ENCODE measurements around the gene DEFB123.

DNA sequence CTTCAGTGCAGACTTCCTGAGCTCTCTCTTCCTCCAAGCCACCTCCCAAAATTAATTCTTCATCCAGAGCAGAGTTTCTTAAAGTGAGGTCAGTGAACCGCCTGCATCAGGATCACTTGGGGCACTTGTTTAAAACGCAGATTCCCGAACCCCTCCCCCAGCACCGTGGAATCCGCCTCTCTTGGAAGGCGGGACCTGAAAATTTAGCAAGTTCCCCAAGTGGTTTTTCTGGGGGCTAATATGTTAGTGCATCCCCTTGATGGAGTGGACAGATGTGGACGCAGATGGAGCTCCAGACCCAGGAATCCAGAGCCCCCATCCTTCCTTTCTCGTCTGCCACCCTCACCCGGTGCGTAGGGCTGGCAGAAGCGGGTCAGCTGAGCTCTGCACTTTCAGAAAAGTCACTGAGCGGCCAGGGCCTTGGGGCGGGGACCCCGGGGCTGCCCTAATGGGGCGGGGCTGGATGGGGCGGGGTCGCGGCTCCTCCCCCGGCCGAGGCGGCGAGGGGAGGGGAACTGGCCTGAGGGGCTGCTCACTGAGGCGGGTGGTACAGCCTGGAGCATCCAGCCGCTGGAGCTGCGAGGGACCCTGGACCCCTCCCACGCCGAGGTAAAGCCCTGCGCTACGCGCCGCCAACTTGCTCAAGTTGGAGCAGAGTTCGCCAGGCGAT, 34.5 kb downstream of the DEFB123 start, which contains the start of the genes DEFB124 and REM1:
- TF ChIP-seq, protein P1, sequence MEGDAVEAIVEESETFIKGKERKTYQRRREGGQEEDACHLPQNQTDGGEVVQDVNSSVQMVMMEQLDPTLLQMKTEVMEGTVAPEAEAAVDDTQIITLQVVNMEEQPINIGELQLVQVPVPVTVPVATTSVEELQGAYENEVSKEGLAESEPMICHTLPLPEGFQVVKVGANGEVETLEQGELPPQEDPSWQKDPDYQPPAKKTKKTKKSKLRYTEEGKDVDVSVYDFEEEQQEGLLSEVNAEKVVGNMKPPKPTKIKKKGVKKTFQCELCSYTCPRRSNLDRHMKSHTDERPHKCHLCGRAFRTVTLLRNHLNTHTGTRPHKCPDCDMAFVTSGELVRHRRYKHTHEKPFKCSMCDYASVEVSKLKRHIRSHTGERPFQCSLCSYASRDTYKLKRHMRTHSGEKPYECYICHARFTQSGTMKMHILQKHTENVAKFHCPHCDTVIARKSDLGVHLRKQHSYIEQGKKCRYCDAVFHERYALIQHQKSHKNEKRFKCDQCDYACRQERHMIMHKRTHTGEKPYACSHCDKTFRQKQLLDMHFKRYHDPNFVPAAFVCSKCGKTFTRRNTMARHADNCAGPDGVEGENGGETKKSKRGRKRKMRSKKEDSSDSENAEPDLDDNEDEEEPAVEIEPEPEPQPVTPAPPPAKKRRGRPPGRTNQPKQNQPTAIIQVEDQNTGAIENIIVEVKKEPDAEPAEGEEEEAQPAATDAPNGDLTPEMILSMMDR (IDR thresholded peaks at IDR 0.05) = no peak
- no peak for TF ChIP-seq POLR2A (IDR thresholded peaks at IDR 0.05)

Measured in Peyer's patch (tissue), 4 donors.